HepG2 (cell line): ENCODE results near the gene KATNBL1. TPM values are rescaled to one million over a fixed set of nuclear protein-coding genes. Genes with fewer than 3 reads are reported as not detected.
A peak's percentile ranks its signal among the peaks of the same experiment; 100 is the strongest.

Experiments used
- CBFB ChIP-seq: sonication (generic); formaldehyde crosslinking; IDR thresholded peaks from 2 replicates; pipeline ENCODE4 v1.4.0; 2020; ENCODE audit warnings: missing genetic modification reagents
- CCDC6 ChIP-seq: sonication (generic); formaldehyde crosslinking; IDR thresholded peaks from 2 replicates; pipeline ENCODE4 v1.8.1; 2022; ENCODE audit warnings: mild to moderate bottlenecking, missing genetic modification reagents, moderate library complexity
- E2F2 ChIP-seq: sonication (generic); formaldehyde crosslinking; IDR thresholded peaks from 2 replicates; pipeline ENCODE4 v1.4.0; 2020; ENCODE audit warnings: missing genetic modification reagents, borderline replicate concordance
- GFI1 ChIP-seq: sonication (generic); formaldehyde crosslinking; IDR thresholded peaks from 2 replicates; pipeline ENCODE4 v1.5.0; 2020; ENCODE audit warnings: missing genetic modification reagents, mild to moderate bottlenecking, borderline replicate concordance
- HES4 ChIP-seq: sonication (generic); formaldehyde crosslinking; IDR thresholded peaks from 2 replicates; pipeline ENCODE4 v1.9.0; 2021; ENCODE audit warnings: mild to moderate bottlenecking, missing genetic modification reagents, borderline replicate concordance
- ISX ChIP-seq: sonication (generic); formaldehyde crosslinking; conservative IDR thresholded peaks from 2 replicates; pipeline ENCODE4 v1.5.0; 2020; ENCODE audit warnings: missing genetic modification reagents
- NFAT5 ChIP-seq: sonication (generic); formaldehyde crosslinking; IDR thresholded peaks from 2 replicates; pipeline ENCODE4 v1.4.0; 2020; ENCODE audit warnings: missing genetic modification reagents
- POLR2G ChIP-seq: fragments of 200-400 bp; formaldehyde crosslinking; IDR thresholded peaks from 2 replicates; pipeline ENCODE4 v1.6.1; 2018; ENCODE audit warnings: mild to moderate bottlenecking, low read depth, low read length, moderate library complexity
- RXRA ChIP-seq: sonication (generic); formaldehyde crosslinking; IDR thresholded peaks from 2 replicates; pipeline ENCODE4 v1.5.1; 2020; ENCODE audit warnings: missing genetic modification reagents
- SP2 ChIP-seq: sonication (generic); formaldehyde crosslinking; IDR thresholded peaks from 2 replicates; pipeline ENCODE4 v1.5.1; 2020; ENCODE audit warnings: mild to moderate bottlenecking, missing genetic modification reagents
- SSRP1 ChIP-seq: IDR thresholded peaks from 2 replicates; pipeline ENCODE4 v1.6.1; 2016; ENCODE audit warnings: control low read depth
- XBP1 ChIP-seq: sonication (generic); formaldehyde crosslinking; IDR thresholded peaks from 2 replicates; pipeline ENCODE4 v1.5.0; 2020; ENCODE audit warnings: missing genetic modification reagents
- ZBTB7A ChIP-seq: sonication (generic); formaldehyde crosslinking; IDR thresholded peaks from 2 replicates; pipeline ENCODE4 v1.8.0; 2022; ENCODE audit warnings: mild to moderate bottlenecking, missing genetic modification reagents
- ZKSCAN1 ChIP-seq: fragments of 150-350 bp; IDR thresholded peaks from 2 replicates; pipeline ENCODE4 v1.6.1; 2014; ENCODE audit warnings: low read length
- ZNF235 ChIP-seq: sonication (generic); formaldehyde crosslinking; IDR thresholded peaks from 2 replicates; pipeline ENCODE4 v1.8.1; 2023; ENCODE audit warnings: mild to moderate bottlenecking, missing genetic modification reagents, borderline replicate concordance
- ZNF281 ChIP-seq: sonication (generic); formaldehyde crosslinking; IDR thresholded peaks from 2 replicates; pipeline ENCODE4 v1.4.0; 2020; ENCODE audit warnings: missing genetic modification reagents, borderline replicate concordance
- ZNF552 ChIP-seq: sonication (generic); formaldehyde crosslinking; IDR thresholded peaks from 2 replicates; pipeline ENCODE4 v1.9.0; 2022; ENCODE audit warnings: missing genetic modification reagents, mild to moderate bottlenecking, borderline replicate concordance
- ZNF563 ChIP-seq: sonication (generic); formaldehyde crosslinking; IDR thresholded peaks from 2 replicates; pipeline ENCODE4 v1.8.0; 2022; ENCODE audit warnings: mild to moderate bottlenecking, moderate library complexity, missing genetic modification reagents
- ZNF576 ChIP-seq: sonication (generic); formaldehyde crosslinking; IDR thresholded peaks from 2 replicates; pipeline ENCODE4 v1.4.0; 2020; ENCODE audit warnings: mild to moderate bottlenecking, missing genetic modification reagents
- ZNF720 ChIP-seq: sonication (generic); formaldehyde crosslinking; IDR thresholded peaks from 2 replicates; pipeline ENCODE4 v1.4.0; 2020; ENCODE audit warnings: missing genetic modification reagents
- ZNF776 ChIP-seq: sonication (generic); formaldehyde crosslinking; IDR thresholded peaks from 2 replicates; pipeline ENCODE4 v1.4.0; 2020; ENCODE audit warnings: mild to moderate bottlenecking, missing genetic modification reagents
- polyA plus RNA-seq, 8 experiments: library from polyadenylated mRNA; depleted of rRNA in 3 of 8; stranded (reverse) in 7 of 8; unstranded in 1 of 8; fragments of >200 nt; fragmentation: Illumina TruSeq in 4 of 8; extraction: Trizol in 4 of 8; gene quantifications; 2 replicates each; pipeline versions ENCODE4 v1.2.1 to v1.2.3, GENCODE V29; 2011 to 2016; ENCODE audit warnings: low read depth in 4 of 8, missing spikeins in 1 of 8, mixed read lengths in 1 of 8; ENCODE audit not compliant: insufficient read depth in 1 of 8
- total RNA-seq, 5 experiments: library from RNA; depleted of rRNA; stranded (reverse); fragments of >200 nt; fragmentation: Illumina TruSeq; extraction: Trizol; gene quantifications; 2 replicates each; pipeline ENCODE4 v1.2.3, GENCODE V29; 2016; ENCODE audit warnings: low read depth in 1 of 5

Gene KATNBL1
- total and polyA plus RNA-seq, 2 of the 13 experiments (the other 11 are each of a cell fraction or from before 2014, with no cell fraction given), result 23.4 to 42.8 TPM

- TF ChIP-seq ZNF281 (CRISPR knock-in tag) (no peak), ZBTB7A (CRISPR knock-in tag) (no peak), ZNF552 (CRISPR knock-in tag) (no peak), SSRP1 (no peak), E2F2 (CRISPR knock-in tag) (no peak), HES4 (CRISPR knock-in tag) (peak; percentile 6; the same call in 1 of the 2 replicates), XBP1 (no peak), ZKSCAN1 (no peak), ZNF576 (CRISPR knock-in tag) (no peak), NFAT5 (CRISPR knock-in tag) (no peak), ZNF563 (peak; percentile 76), ZNF776 (no peak), CCDC6 (CRISPR knock-in tag) (no peak; the same call in 1 of the 2 replicates), ZNF720 (CRISPR knock-in tag) (no peak), SP2 (peak; percentile 80), ZNF235 (CRISPR knock-in tag) (no peak; the same call in 1 of the 2 replicates), GFI1 (CRISPR knock-in tag) (no peak), CBFB (CRISPR knock-in tag) (peak; percentile 40; the same call in 1 of the 2 replicates), POLR2G (peak; percentile 98), ISX (CRISPR knock-in tag) (no peak), RXRA (CRISPR knock-in tag) (peak; percentile 37; the same call in 1 of the 2 replicates)
Measured at GRCh38 chr15:34101366-34102174, 108.3 kb downstream of the KATNBL1 start, which contains the start of the genes EMC7 and PGBD4 (continued).
